HL-60 (cell line): Measurements from ENCODE around the gene EYA3.

Experiments
- DNase-seq, 2 experiments: peaks; one replicate each; pipeline ENCODE4 v3.0.0-alpha.2; 2010 to 2020; ENCODE audit warnings: low read depth in 1 of 2, low spot score in 1 of 2
- H3K27ac ChIP-seq: fragments of 250-450 bp; sonication (Bioruptor Pico); replicated peaks from 2 replicates; pipeline ENCODE4 v1.5.1; 2020; ENCODE audit warnings: mild to moderate bottlenecking, moderate library complexity
- H3K27me3 ChIP-seq: fragments of 250-450 bp; sonication (Bioruptor Pico); 2 replicates; pipeline ENCODE4 v1.5.1; 2021; ENCODE audit warnings: mild to moderate bottlenecking, moderate library complexity; ENCODE audit not compliant: insufficient read depth, poor library complexity, severe bottlenecking
- H3K4me3 ChIP-seq: replicated peaks from 2 replicates; pipeline ENCODE4 v1.5.1; 2011; ENCODE audit warnings: mild to moderate bottlenecking, control low read depth, low read length; ENCODE audit not compliant: insufficient read depth
- GABPA ChIP-seq: IDR thresholded peaks from 2 replicates; pipeline ENCODE4 v1.6.1; 2012; ENCODE audit warnings: low read depth
- POLR2AphosphoS5 ChIP-seq: IDR thresholded peaks from 2 replicates; pipeline ENCODE4 v1.6.1; 2012; ENCODE audit warnings: low read depth
- SPI1 ChIP-seq: IDR thresholded peaks from 2 replicates; pipeline ENCODE4 v1.6.1; 2012; ENCODE audit warnings: low read depth, mild to moderate bottlenecking, borderline replicate concordance
- TF ChIP-seq, protein P1 (sequence below): IDR thresholded peaks from 2 replicates; pipeline ENCODE4 v1.6.1; 2012; ENCODE audit warnings: low read depth; ENCODE audit not compliant: insufficient replicate concordance
- TF ChIP-seq, protein P2 (sequence below): IDR thresholded peaks from one replicate; pipeline ENCODE4 v1.5.1; 2011; ENCODE audit warnings: low read length, control low read depth, inconsistent platforms; ENCODE audit not compliant: insufficient read depth

Gene EYA3

DNA sequence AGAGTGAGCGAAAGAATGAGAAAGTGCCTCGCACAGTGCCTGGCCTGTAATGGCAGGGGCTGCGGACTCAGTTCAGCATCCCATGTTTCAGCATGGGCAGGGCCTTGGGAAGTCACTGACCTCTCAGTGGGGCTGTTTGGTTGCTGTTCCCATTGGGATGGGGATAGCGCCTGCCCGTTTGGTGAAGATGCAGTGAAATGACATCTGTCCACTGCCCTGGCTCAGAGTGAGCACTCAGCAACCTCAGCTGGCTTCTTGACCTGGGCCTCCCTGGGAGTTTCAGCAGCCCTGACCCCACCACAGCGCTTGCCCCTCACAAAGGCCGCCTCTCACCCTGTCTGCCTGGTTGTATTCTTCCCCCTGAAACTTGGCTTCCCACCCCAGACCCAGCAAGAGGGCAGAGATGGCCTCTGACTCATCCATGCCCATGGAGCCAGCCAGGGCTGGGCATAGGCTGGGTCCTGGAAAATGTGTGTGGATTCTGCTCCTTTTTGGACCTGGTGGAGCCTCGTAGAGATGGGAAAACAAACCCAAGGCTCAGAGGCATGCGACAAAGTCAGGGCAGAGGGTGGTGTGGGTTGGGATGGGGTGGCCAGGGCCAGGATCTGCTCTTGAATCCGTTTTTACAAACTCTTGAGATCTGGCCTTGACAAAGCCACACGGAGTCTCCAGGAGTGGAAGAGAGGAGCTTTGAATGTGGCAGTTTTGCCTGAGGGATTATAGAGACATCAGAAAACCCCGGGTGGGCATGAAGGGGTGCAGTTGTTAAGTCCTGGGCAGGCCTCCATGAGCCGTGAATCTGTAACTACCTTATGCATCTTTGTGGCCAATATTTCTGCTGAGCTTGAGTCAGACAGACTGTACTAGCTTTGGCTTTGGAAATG, 127.4 kb downstream of the EYA3 start:
- TF ChIP-seq POLR2AphosphoS5 (no peak), SPI1 (no peak), GABPA (no peak)
- TF ChIP-seq, protein P1, sequence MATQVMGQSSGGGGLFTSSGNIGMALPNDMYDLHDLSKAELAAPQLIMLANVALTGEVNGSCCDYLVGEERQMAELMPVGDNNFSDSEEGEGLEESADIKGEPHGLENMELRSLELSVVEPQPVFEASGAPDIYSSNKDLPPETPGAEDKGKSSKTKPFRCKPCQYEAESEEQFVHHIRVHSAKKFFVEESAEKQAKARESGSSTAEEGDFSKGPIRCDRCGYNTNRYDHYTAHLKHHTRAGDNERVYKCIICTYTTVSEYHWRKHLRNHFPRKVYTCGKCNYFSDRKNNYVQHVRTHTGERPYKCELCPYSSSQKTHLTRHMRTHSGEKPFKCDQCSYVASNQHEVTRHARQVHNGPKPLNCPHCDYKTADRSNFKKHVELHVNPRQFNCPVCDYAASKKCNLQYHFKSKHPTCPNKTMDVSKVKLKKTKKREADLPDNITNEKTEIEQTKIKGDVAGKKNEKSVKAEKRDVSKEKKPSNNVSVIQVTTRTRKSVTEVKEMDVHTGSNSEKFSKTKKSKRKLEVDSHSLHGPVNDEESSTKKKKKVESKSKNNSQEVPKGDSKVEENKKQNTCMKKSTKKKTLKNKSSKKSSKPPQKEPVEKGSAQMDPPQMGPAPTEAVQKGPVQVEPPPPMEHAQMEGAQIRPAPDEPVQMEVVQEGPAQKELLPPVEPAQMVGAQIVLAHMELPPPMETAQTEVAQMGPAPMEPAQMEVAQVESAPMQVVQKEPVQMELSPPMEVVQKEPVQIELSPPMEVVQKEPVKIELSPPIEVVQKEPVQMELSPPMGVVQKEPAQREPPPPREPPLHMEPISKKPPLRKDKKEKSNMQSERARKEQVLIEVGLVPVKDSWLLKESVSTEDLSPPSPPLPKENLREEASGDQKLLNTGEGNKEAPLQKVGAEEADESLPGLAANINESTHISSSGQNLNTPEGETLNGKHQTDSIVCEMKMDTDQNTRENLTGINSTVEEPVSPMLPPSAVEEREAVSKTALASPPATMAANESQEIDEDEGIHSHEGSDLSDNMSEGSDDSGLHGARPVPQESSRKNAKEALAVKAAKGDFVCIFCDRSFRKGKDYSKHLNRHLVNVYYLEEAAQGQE: no peak
- TF ChIP-seq, protein P2, sequence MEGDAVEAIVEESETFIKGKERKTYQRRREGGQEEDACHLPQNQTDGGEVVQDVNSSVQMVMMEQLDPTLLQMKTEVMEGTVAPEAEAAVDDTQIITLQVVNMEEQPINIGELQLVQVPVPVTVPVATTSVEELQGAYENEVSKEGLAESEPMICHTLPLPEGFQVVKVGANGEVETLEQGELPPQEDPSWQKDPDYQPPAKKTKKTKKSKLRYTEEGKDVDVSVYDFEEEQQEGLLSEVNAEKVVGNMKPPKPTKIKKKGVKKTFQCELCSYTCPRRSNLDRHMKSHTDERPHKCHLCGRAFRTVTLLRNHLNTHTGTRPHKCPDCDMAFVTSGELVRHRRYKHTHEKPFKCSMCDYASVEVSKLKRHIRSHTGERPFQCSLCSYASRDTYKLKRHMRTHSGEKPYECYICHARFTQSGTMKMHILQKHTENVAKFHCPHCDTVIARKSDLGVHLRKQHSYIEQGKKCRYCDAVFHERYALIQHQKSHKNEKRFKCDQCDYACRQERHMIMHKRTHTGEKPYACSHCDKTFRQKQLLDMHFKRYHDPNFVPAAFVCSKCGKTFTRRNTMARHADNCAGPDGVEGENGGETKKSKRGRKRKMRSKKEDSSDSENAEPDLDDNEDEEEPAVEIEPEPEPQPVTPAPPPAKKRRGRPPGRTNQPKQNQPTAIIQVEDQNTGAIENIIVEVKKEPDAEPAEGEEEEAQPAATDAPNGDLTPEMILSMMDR: no peak
- no peak for DNase-seq
- H3K27me3 ChIP-seq: no peaks in the 10 kb centered on the region
- no peak overlapping the region for H3K4me3 ChIP-seq
- H3K27ac ChIP-seq: no peak overlapping the region

DNA sequence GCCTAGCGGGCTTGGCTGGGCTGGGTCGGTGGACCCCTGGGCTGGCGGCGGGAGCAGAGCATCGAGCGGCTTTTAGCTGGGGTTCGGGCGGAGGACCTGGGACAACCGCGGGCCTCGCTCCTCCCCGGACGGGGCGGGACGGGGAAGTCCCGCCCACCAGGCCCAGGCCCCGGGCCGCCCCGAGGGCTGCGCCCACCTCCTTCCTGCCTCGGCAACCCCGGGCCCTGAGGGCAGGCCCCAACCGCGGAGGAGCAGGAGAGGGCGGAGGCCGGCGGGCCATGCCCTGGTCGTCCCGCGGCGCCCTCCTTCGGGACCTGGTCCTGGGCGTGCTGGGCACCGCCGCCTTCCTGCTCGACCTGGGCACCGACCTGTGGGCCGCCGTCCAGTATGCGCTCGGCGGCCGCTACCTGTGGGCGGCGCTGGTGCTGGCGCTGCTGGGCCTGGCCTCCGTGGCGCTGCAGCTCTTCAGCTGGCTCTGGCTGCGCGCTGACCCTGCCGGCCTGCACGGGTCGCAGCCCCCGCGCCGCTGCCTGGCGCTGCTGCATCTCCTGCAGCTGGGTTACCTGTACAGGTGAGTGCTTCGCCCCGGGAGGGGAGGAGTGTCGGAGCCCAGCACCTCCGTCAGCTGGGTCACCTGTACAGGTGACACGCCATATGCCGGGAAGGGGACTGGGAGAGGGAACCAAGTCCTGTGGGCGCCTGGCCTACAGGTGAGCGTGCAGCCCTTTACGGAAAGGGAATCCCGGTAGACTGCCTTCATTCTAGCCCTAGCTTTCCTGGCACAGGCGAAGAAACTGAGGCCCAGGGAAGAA, 128.4 kb downstream of the EYA3 start, which contains the start of gene XKR8:
XKR8 (plus strand) TSS at position 182 of the 812 bp plus-strand sequence; CDS start at position 279, 97 bp downstream.
- Histone ChIP-seq H3K4me3 (peak within 1 kb of the TSS; percentile 56), H3K27me3 (no peaks in the 10 kb centered on the region), H3K27ac (peak within 1 kb of the TSS; percentile 10; the same call in 1 of the 2 replicates)
- TF ChIP-seq POLR2AphosphoS5 (no peak), SPI1 (no peak), GABPA (no peak)
- TF ChIP-seq, protein P1: no peak
- TF ChIP-seq, protein P2: no peak
- peak; percentile 59 to 82 for DNase-seq

DNA sequence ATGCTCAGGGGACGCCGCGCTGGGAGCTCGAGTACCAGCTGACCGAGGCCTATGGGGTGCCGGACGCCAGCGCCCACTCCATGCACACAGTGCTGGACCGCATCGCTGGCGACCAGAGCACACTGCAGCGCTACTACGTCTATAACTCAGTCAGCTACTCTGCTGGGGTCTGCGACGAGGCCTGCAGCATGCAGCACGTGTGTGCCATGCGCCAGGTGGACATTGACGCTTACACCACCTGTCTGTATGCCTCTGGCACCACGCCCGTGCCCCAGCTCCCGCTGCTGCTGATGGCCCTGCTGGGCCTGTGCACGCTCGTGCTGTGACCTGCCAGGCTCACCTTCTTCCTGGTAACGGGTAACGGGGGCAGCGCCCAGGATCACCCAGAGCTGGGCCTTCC, 129.9 kb downstream of the EYA3 start:
- Histone ChIP-seq H3K27ac (no peak overlapping the region), H3K4me3 (no peak overlapping the region), H3K27me3 (no peaks in the 10 kb centered on the region)
- no peak for TF ChIP-seq SPI1
- TF ChIP-seq GABPA: no peak
- TF ChIP-seq, protein P1: no peak
- TF ChIP-seq POLR2AphosphoS5: no peak
- TF ChIP-seq, protein P2: no peak
- DNase-seq: no peak
